OCI-LY7 (cell line): ENCODE data around the gene NDUFV2. TPM values are rescaled to one million over a fixed set of nuclear protein-coding genes. Genes with fewer than 3 reads are reported as not detected.

ENCODE experiments used
- BruUV-seq: library from RNA; stranded (reverse); fragments of 400-500 nt; replicated peaks from 2 replicates; lab custom pipeline; 2021; lab: Mats Ljungman, UMichigan
- CTCF ChIA-PET: fragments of 300-600 bp; sonication (Branson Sonifier 250); formaldehyde crosslinking; loops from one replicate; lab custom pipeline; 2022; ENCODE audit warnings: antibody characterized with exemption; ENCODE audit not compliant: unreplicated experiment; lab: Charles Lee
- POLR2A ChIA-PET: fragments of 300-600 bp; sonication (Branson Sonifier 250); formaldehyde crosslinking; loops from one replicate; lab custom pipeline; 2022; ENCODE audit warnings: antibody characterized with exemption; lab: Charles Lee
- DNase-seq: peaks from one replicate; pipeline ENCODE4 v3.0.0-alpha.2; 2015; ENCODE audit warnings: low spot score
- H2AFZ ChIP-seq: fragments of 200-600 bp; sonication (generic), shearing (Covaris generic); 2 replicates; pipeline ENCODE4 v1.6.1; 2014; ENCODE audit warnings: mild to moderate bottlenecking, antibody characterized with exemption, low read length, moderate library complexity
- H3K27ac ChIP-seq: fragments of 200-600 bp; sonication (generic); 2 replicates; pipeline ENCODE4 v1.5.1; 2014; ENCODE audit warnings: mixed run types, low read depth, mild to moderate bottlenecking, moderate library complexity, low read length, inconsistent platforms; ENCODE audit not compliant: poor library complexity, severe bottlenecking
- H3K36me3 ChIP-seq: fragments of 200-600 bp; sonication (generic); 2 replicates; pipeline ENCODE4 v1.6.1; 2014; ENCODE audit warnings: mild to moderate bottlenecking, antibody characterized with exemption, low read length, moderate library complexity, mixed read lengths; ENCODE audit not compliant: insufficient read depth
- H3K4me1 ChIP-seq: fragments of 200-600 bp; sonication (generic); 2 replicates; pipeline ENCODE4 v1.5.1; 2014; ENCODE audit warnings: mild to moderate bottlenecking, low read length; ENCODE audit not compliant: insufficient read depth, poor library complexity, severe bottlenecking
- H3K4me2 ChIP-seq: fragments of 200-600 bp; sonication (generic); 2 replicates; pipeline ENCODE4 v1.6.1; 2014; ENCODE audit warnings: mild to moderate bottlenecking, low read length
- H3K4me3 ChIP-seq: fragments of 200-600 bp; sonication (generic); 2 replicates; pipeline ENCODE4 v1.5.1; 2014; ENCODE audit warnings: mild to moderate bottlenecking, low read depth, low read length; ENCODE audit not compliant: poor library complexity, severe bottlenecking
- H3K79me2 ChIP-seq: fragments of 200-600 bp; sonication (generic); 2 replicates; pipeline ENCODE4 v1.6.1; 2016; ENCODE audit warnings: low read depth, mild to moderate bottlenecking, low read length, moderate library complexity, mixed read lengths; ENCODE audit not compliant: insufficient read depth
- H3K9me2 ChIP-seq: fragments of 200-600 bp; sonication (generic); 2 replicates; pipeline ENCODE4 v1.6.1; 2016; ENCODE audit warnings: mild to moderate bottlenecking, low read length, mixed read lengths; ENCODE audit not compliant: insufficient read depth
- H3K9me3 ChIP-seq: fragments of 200-600 bp; sonication (generic); 2 replicates; pipeline ENCODE4 v1.6.1; 2014; ENCODE audit warnings: mild to moderate bottlenecking, mixed run types, low read length, mixed read lengths
- H4K20me1 ChIP-seq: fragments of 200-600 bp; sonication (generic); 2 replicates; pipeline ENCODE4 v1.6.1; 2014; ENCODE audit warnings: mild to moderate bottlenecking, antibody characterized with exemption, low read length, moderate library complexity, mixed read lengths; ENCODE audit not compliant: insufficient read depth
- EZH2phosphoT487 ChIP-seq: fragments of 200-600 bp; sonication (generic); IDR thresholded peaks from 2 replicates; pipeline ENCODE4 v1.6.1; 2018; ENCODE audit warnings: low read depth, borderline replicate concordance, mild to moderate bottlenecking, mixed run types, antibody characterized with exemption, low read length, moderate library complexity, mixed read lengths
- intact Hi-C: fragments of 100-400 bp; cut with micrococcal nuclease; formaldehyde crosslinking; loops from one replicate; pipeline ENCODE4 v1.10.0; 2022; ENCODE audit not compliant: unreplicated experiment
- total RNA-seq, 2 experiments: library from RNA; depleted of rRNA in 1 of 2; stranded (reverse); fragments of >200 nt in 1 of 2; shearing (Covaris generic) in 1 of 2; gene quantifications; 2 replicates each; pipeline ENCODE4 v1.2.3, GENCODE V29; 2014 to 2022
- TF ChIP-seq, protein P1 (sequence below): fragments of 200-600 bp; sonication (generic); conservative IDR thresholded peaks from 2 replicates; pipeline ENCODE4 v1.5.1; 2014; ENCODE audit warnings: mild to moderate bottlenecking, antibody characterized with exemption, low read length, moderate library complexity, mixed read lengths

Gene NDUFV2
- total RNA-seq, 2 experiments from 2014 or later: 185 to 201 TPM

- DNase-seq: no peak
- intact Hi-C loops: no loop called here
- ChIA-PET CTCF (no interaction called here), POLR2A (interaction anchor here (1.3 to 1.4 kb wide), 2 partner anchors 11 to 15 kb away, joined by 10 read pairs; no protein-coding TSS in a partner anchor)
- no peaks in the 10 kb centered on the region for H3K79me2 ChIP-seq
- no peak overlapping the region for H3K4me3 ChIP-seq
- H3K4me1 ChIP-seq: peaks cover 18% of the 10 kb centered on the region
- H4K20me1 ChIP-seq: no peaks in the 10 kb centered on the region
- H3K4me2 ChIP-seq: no peak overlapping the region
- no peak overlapping the region for H3K27ac ChIP-seq
- TF ChIP-seq, protein P1, sequence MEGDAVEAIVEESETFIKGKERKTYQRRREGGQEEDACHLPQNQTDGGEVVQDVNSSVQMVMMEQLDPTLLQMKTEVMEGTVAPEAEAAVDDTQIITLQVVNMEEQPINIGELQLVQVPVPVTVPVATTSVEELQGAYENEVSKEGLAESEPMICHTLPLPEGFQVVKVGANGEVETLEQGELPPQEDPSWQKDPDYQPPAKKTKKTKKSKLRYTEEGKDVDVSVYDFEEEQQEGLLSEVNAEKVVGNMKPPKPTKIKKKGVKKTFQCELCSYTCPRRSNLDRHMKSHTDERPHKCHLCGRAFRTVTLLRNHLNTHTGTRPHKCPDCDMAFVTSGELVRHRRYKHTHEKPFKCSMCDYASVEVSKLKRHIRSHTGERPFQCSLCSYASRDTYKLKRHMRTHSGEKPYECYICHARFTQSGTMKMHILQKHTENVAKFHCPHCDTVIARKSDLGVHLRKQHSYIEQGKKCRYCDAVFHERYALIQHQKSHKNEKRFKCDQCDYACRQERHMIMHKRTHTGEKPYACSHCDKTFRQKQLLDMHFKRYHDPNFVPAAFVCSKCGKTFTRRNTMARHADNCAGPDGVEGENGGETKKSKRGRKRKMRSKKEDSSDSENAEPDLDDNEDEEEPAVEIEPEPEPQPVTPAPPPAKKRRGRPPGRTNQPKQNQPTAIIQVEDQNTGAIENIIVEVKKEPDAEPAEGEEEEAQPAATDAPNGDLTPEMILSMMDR: no peak
- TF ChIP-seq EZH2phosphoT487: no peak
- no peak overlapping the region for H2AFZ ChIP-seq
- no peaks in the 10 kb centered on the region for H3K36me3 ChIP-seq
- no peaks in the 10 kb centered on the region for H3K9me3 ChIP-seq
- H3K9me2 ChIP-seq: no peaks in the 10 kb centered on the region
- BruUV-seq: no TSS peak
Observed at GRCh38 chr18:9081940-9082339, 20.6 kb upstream of the NDUFV2 start.

DNA sequence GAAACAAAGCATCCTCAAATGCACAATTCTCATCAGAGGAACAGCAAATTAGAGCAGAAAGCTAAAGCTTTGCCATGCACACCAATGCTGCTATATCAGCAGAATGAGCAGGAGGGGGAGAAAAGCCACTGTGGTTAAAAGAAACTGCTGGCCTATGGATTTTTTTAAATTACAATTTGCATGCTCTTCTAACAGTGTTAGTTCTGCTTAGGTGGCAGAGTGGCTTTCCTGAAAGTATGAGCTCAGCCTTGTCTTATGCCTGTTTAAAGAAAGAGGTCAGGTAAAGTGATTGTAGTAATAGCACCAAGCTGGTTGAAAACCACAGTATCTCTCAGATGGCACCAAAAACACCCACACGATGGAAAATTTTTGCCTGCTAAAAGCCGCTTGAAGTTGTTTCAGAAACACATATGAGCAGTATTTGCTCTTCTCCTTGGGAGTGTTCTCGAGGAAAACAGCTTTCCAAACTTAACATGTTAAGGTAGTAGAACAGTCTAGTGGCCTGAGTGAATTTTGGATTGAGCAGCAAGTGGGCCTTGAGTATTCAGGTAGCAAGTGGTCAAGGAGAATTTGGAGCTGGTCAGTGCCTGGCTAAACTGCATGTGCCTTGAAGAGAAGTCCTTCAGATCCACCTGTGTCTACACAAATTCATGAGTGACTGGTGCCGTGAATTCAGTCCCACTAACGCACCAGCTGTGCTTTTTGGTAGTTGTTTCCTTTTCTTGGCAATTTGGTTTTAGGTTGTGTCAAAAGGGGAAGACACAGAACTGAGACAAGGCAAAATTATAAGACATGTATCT lies 19.6 kb upstream of the NDUFV2 start:
- BruUV-seq: no TSS peak
- ChIA-PET CTCF (interaction anchor here (0.8 kb wide), 1 partner anchor 17 kb away, joined by 3 read pairs; no protein-coding TSS in a partner anchor), POLR2A (interaction anchor here (0.5 to 1.5 kb wide), 14 partner anchors 10 to 519 kb away, joined by 3 to 10 read pairs (median 4); no protein-coding TSS in a partner anchor)
- Histone ChIP-seq H3K9me2 (no peaks in the 10 kb centered on the region), H3K4me2 (peak overlapping the region; percentile 44), H3K36me3 (no peaks in the 10 kb centered on the region), H3K4me1 (peaks cover 18% of the 10 kb centered on the region), H2AFZ (peak overlapping the region; percentile 56), H3K27ac (no peak overlapping the region), H3K9me3 (no peaks in the 10 kb centered on the region), H3K79me2 (no peaks in the 10 kb centered on the region), H3K4me3 (no peak overlapping the region), H4K20me1 (no peaks in the 10 kb centered on the region)
- TF ChIP-seq EZH2phosphoT487: no peak
- TF ChIP-seq, protein P1: no peak
- intact Hi-C loops: no loop called here
- peak; percentile 38 for DNase-seq

- BruUV-seq: no TSS peak
- Histone ChIP-seq H3K79me2 (no peaks in the 10 kb centered on the region), H3K27ac (no peak overlapping the region), H3K9me3 (no peaks in the 10 kb centered on the region), H3K36me3 (no peaks in the 10 kb centered on the region), H3K9me2 (no peaks in the 10 kb centered on the region), H3K4me3 (no peak overlapping the region), H3K4me2 (no peak overlapping the region), H3K4me1 (peaks cover 18% of the 10 kb centered on the region), H4K20me1 (no peaks in the 10 kb centered on the region), H2AFZ (no peak overlapping the region)
- TF ChIP-seq, protein P1: no peak
- TF ChIP-seq EZH2phosphoT487: no peak
- POLR2A ChIA-PET: no interaction called here
- DNase-seq: no peak
- CTCF ChIA-PET: no interaction called here
- intact Hi-C loops: no loop called here
Observed at GRCh38 chr18:9086015-9086414, 16.5 kb upstream of the NDUFV2 start.
